GM20431 (cell line): ENCODE measurements around the gene PCDHA9.
"Not testable (repeated sequence)": the region's sequence is repeated elsewhere in the genome, so short reads cannot be mapped to it uniquely, and the experiment has no call there.

Experiments used
- in situ Hi-C: fragments of 300-500 bp; cut with MseI, MboI; formaldehyde crosslinking; loops from one replicate; pipeline ENCODE4 v1.15.0; 2020; ENCODE audit warnings: low sequenced_read_pairs; ENCODE audit not compliant: unreplicated experiment

PCDHA9 gene

GRCh38 chr5:140848139-140849102, at the start of gene PCDHA9:
TSS of gene PCDHA9 (plus strand) at chr5:140848382. CDS start at chr5:140848496, 114 bp downstream.
- in situ Hi-C loops = not testable (repeated sequence)

GRCh38 chr5:140800816-140801493, 47.2 kb upstream of the PCDHA9 start, which contains the start of gene PCDHA3:
TSS of gene PCDHA3 (plus strand) at chr5:140801057.
- in situ Hi-C loops = no loop called here

- in situ Hi-C loops = no loop called here
Observed at GRCh38 chr5:140801494-140801841, 46.7 kb upstream of the PCDHA9 start.

GRCh38 chr5:140802381-140802780, 45.8 kb upstream of the PCDHA9 start:
- in situ Hi-C loops = not testable (repeated sequence)

- in situ Hi-C loops = no loop called here
Observed at GRCh38 chr5:140802781-140803271, 45.4 kb upstream of the PCDHA9 start.

- in situ Hi-C loops = no loop called here
Observed at GRCh38 chr5:140806834-140807775, 41.1 kb upstream of the PCDHA9 start, which contains the start of gene PCDHA4. TSS of gene PCDHA4 (plus strand) at chr5:140807068.

GRCh38 chr5:140808241-140808888, 39.8 kb upstream of the PCDHA9 start:
- in situ Hi-C loops = not testable (repeated sequence)

GRCh38 chr5:140808889-140809291, 39.3 kb upstream of the PCDHA9 start:
- in situ Hi-C loops = no loop called here

GRCh38 chr5:140821375-140822280, 26.6 kb upstream of the PCDHA9 start, which contains the start of gene PCDHA5:
TSS of gene PCDHA5 (plus strand) at chr5:140821613.
- in situ Hi-C loops = no loop called here

GRCh38 chr5:140822281-140822629, 25.9 kb upstream of the PCDHA9 start:
- in situ Hi-C loops = no loop called here

- in situ Hi-C loops = not testable (repeated sequence)
Observed at GRCh38 chr5:140822969-140823368, 25.2 kb upstream of the PCDHA9 start.

- in situ Hi-C loops = no loop called here
Observed at GRCh38 chr5:140823475-140823874, 24.7 kb upstream of the PCDHA9 start.

- in situ Hi-C loops = no loop called here
Observed at GRCh38 chr5:140827704-140828361, 20.3 kb upstream of the PCDHA9 start, which contains the start of gene PCDHA6. TSS of gene PCDHA6 (plus strand) at chr5:140827960. CDS start at chr5:140828092, 132 bp downstream.

- in situ Hi-C loops = no loop called here
Observed at GRCh38 chr5:140828362-140828737, 19.8 kb upstream of the PCDHA9 start.

GRCh38 chr5:140829511-140830501, 18.4 kb upstream of the PCDHA9 start:
- in situ Hi-C loops = not testable (repeated sequence)

GRCh38 chr5:140833993-140834392, 14.2 kb upstream of the PCDHA9 start, which contains the start of gene PCDHA7:
TSS of gene PCDHA7 (plus strand) at chr5:140834269. CDS start at chr5:140834384, 115 bp downstream.
- in situ Hi-C loops = no loop called here
